ENCODE data around the gene SCFD2.
"Not testable (repeated sequence)": the region's sequence is repeated elsewhere in the genome, so short reads cannot be mapped to it uniquely, and the experiment has no call there.

Gene SCFD2

GRCh38 chr4:52994567-52994966 lies 371.3 kb downstream of the SCFD2 start:
- Histone ChIP-seq H2AFZ (ENCODE audit: low read length) (no peak overlapping the region), H3K79me2 (ENCODE audit: insufficient read depth, low read length) (no peaks in the 10 kb centered on the region), H3K27ac (ENCODE audit: low read depth, low read length, poor library complexity, severe bottlenecking) (no peak overlapping the region), H3F3A (ENCODE audit: insufficient read depth, low read length) (no peaks in the 10 kb centered on the region), H3K9me3 (ENCODE audit: low read length) (no peaks in the 10 kb centered on the region), H3K4me3 (ENCODE audit: low read depth, low read length, poor library complexity, severe bottlenecking) (no peak overlapping the region), H3K4me1 (ENCODE audit: insufficient read depth, low read length, severe bottlenecking) (no peaks in the 10 kb centered on the region), H3K9me2 (ENCODE audit: low read depth, low read length) (no peaks in the 10 kb centered on the region), H3K27me3 (ENCODE audit: insufficient read depth, low read length) (no peaks in the 10 kb centered on the region), H3K4me2 (ENCODE audit: low read length) (no peak overlapping the region), H3K9ac (ENCODE audit: low read length) (no peak overlapping the region), H3K36me3 (ENCODE audit: insufficient read depth, low read length) (no peaks in the 10 kb centered on the region), H4K20me1 (ENCODE audit: insufficient read depth, low read length) (no peaks in the 10 kb centered on the region)
- TF ChIP-seq CTCF (IDR thresholded peaks at IDR 0.05; ENCODE audit: low read length): no peak
- TF ChIP-seq EZH2 (IDR thresholded peaks at IDR 0.05; ENCODE audit: borderline replicate concordance, low read length): no peak

GRCh38 chr4:52993771-52994170 lies 372.1 kb downstream of the SCFD2 start:
- Histone ChIP-seq H3K4me3 (ENCODE audit: low read depth, low read length, poor library complexity, severe bottlenecking) (no peak overlapping the region), H3F3A (ENCODE audit: insufficient read depth, low read length) (no peaks in the 10 kb centered on the region), H3K27me3 (ENCODE audit: insufficient read depth, low read length) (no peaks in the 10 kb centered on the region), H4K20me1 (ENCODE audit: insufficient read depth, low read length) (no peaks in the 10 kb centered on the region), H3K79me2 (ENCODE audit: insufficient read depth, low read length) (no peaks in the 10 kb centered on the region), H3K4me2 (ENCODE audit: low read length) (no peak overlapping the region), H3K9ac (ENCODE audit: low read length) (no peak overlapping the region), H3K27ac (ENCODE audit: low read depth, low read length, poor library complexity, severe bottlenecking) (no peak overlapping the region), H3K4me1 (ENCODE audit: insufficient read depth, low read length, severe bottlenecking) (no peaks in the 10 kb centered on the region), H3K9me2 (ENCODE audit: low read depth, low read length) (no peaks in the 10 kb centered on the region), H2AFZ (ENCODE audit: low read length) (no peak overlapping the region), H3K9me3 (ENCODE audit: low read length) (no peaks in the 10 kb centered on the region), H3K36me3 (ENCODE audit: insufficient read depth, low read length) (no peaks in the 10 kb centered on the region)
- TF ChIP-seq CTCF (IDR thresholded peaks at IDR 0.05; ENCODE audit: low read length) (no peak), EZH2 (IDR thresholded peaks at IDR 0.05; ENCODE audit: borderline replicate concordance, low read length) (no peak)

GRCh38 chr4:52992551-52992950 lies 373.3 kb downstream of the SCFD2 start:
- H3K4me1 ChIP-seq (ENCODE audit: insufficient read depth, low read length, severe bottlenecking); H4K20me1 ChIP-seq (ENCODE audit: insufficient read depth, low read length); H3F3A ChIP-seq (ENCODE audit: insufficient read depth, low read length); H3K9me2 ChIP-seq (ENCODE audit: low read depth, low read length); H3K4me2 ChIP-seq (ENCODE audit: low read length); H3K9ac ChIP-seq (ENCODE audit: low read length); H3K9me3 ChIP-seq (ENCODE audit: low read length); H3K27me3 ChIP-seq (ENCODE audit: insufficient read depth, low read length); H2AFZ ChIP-seq (ENCODE audit: low read length); H3K36me3 ChIP-seq (ENCODE audit: insufficient read depth, low read length); H3K4me3 ChIP-seq (ENCODE audit: low read depth, low read length, poor library complexity, severe bottlenecking); H3K79me2 ChIP-seq (ENCODE audit: insufficient read depth, low read length); H3K27ac ChIP-seq (ENCODE audit: low read depth, low read length, poor library complexity, severe bottlenecking): not testable (repeated sequence)

GRCh38 chr4:52991472-52991871 lies 374.4 kb downstream of the SCFD2 start:
- H3K4me2 ChIP-seq (ENCODE audit: low read length): no peak overlapping the region
- no peak overlapping the region for H3K4me3 ChIP-seq (ENCODE audit: low read depth, low read length, poor library complexity, severe bottlenecking)
- H3K36me3 ChIP-seq (ENCODE audit: insufficient read depth, low read length): no peaks in the 10 kb centered on the region
- no peaks in the 10 kb centered on the region for H3K9me2 ChIP-seq (ENCODE audit: low read depth, low read length)
- H3K4me1 ChIP-seq (ENCODE audit: insufficient read depth, low read length, severe bottlenecking): no peaks in the 10 kb centered on the region
- H4K20me1 ChIP-seq (ENCODE audit: insufficient read depth, low read length): no peaks in the 10 kb centered on the region
- TF ChIP-seq CTCF (IDR thresholded peaks at IDR 0.05; ENCODE audit: low read length) (no peak), EZH2 (IDR thresholded peaks at IDR 0.05; ENCODE audit: borderline replicate concordance, low read length) (no peak)
- no peaks in the 10 kb centered on the region for H3K27me3 ChIP-seq (ENCODE audit: insufficient read depth, low read length)
- no peaks in the 10 kb centered on the region for H3K79me2 ChIP-seq (ENCODE audit: insufficient read depth, low read length)
- no peaks in the 10 kb centered on the region for H3K9me3 ChIP-seq (ENCODE audit: low read length)
- no peak overlapping the region for H3K9ac ChIP-seq (ENCODE audit: low read length)
- no peak overlapping the region for H3K27ac ChIP-seq (ENCODE audit: low read depth, low read length, poor library complexity, severe bottlenecking)
- no peaks in the 10 kb centered on the region for H3F3A ChIP-seq (ENCODE audit: insufficient read depth, low read length)
- H2AFZ ChIP-seq (ENCODE audit: low read length): no peak overlapping the region
